CD14-positive monocyte (primary cell): ENCODE measurements around the gene TNFRSF19. TPM values are rescaled to one million over a fixed set of nuclear protein-coding genes. Genes with fewer than 3 reads are reported as not detected.

Experiments
- DNase-seq, 3 donors: peaks; one replicate each; pipeline ENCODE4 v3.0.0-alpha.2; 2011 to 2022
- H2AFZ ChIP-seq: 2 replicates; pipeline ENCODE4 v1.6.0; 2012; ENCODE audit warnings: mild to moderate bottlenecking, low read depth, low read length, inconsistent platforms; ENCODE audit not compliant: insufficient read depth, poor library complexity, severe bottlenecking
- H3K27ac ChIP-seq, 2 donors: 1 replicate in 1 of 2; 2 replicates in 1 of 2; pipeline ENCODE4 v1.5.1; 2012 to 2013; ENCODE audit warnings: low read length in 2 of 2, control low read depth in 1 of 2, inconsistent platforms in 1 of 2, low read depth in 1 of 2, mild to moderate bottlenecking in 1 of 2
- H3K27me3 ChIP-seq, 2 donors: one replicate each; pipeline versions ENCODE4 v1.6.0 to v1.6.1; 2011 to 2013; ENCODE audit warnings: low read length in 2 of 2; ENCODE audit not compliant: control insufficient read depth in 2 of 2, insufficient read depth in 2 of 2
- H3K36me3 ChIP-seq, 2 donors: replicated peaks in 1 of 2; 1 replicate in 1 of 2; 2 replicates in 1 of 2; pipeline versions ENCODE4 v1.5.1 to v1.6.1; 2012 to 2013; ENCODE audit warnings: low read length in 2 of 2, control low read depth in 1 of 2, inconsistent platforms in 1 of 2, mild to moderate bottlenecking in 1 of 2; ENCODE audit not compliant: insufficient read depth in 2 of 2, control insufficient read depth in 1 of 2
- H3K4me1 ChIP-seq, 2 donors: 1 replicate in 1 of 2; 2 replicates in 1 of 2; pipeline versions ENCODE4 v1.5.1 to v1.6.1; 2012 to 2013; ENCODE audit warnings: low read length in 2 of 2, control low read depth in 1 of 2, inconsistent platforms in 1 of 2, mild to moderate bottlenecking in 1 of 2, moderate library complexity in 1 of 2; ENCODE audit not compliant: insufficient read depth in 2 of 2, control insufficient read depth in 1 of 2
- H3K4me2 ChIP-seq: replicated peaks from 2 replicates; pipeline ENCODE3; 2012; ENCODE audit warnings: low read length, moderate library complexity, mild to moderate bottlenecking; ENCODE audit not compliant: poor library complexity, severe bottlenecking; ENCODE audit errors: extremely low read depth
- H3K4me3 ChIP-seq, 3 experiments: fragments of 200-600 bp in 1 of 3; sonication (generic) in 1 of 3; replicated peaks in 1 of 3; 1 replicate in 2 of 3; 2 replicates in 1 of 3; pipeline ENCODE4 v1.5.1; 2011 to 2013; ENCODE audit warnings: low read length in 3 of 3, mild to moderate bottlenecking in 3 of 3, control low read depth in 2 of 3, low read depth in 2 of 3, inconsistent platforms in 1 of 3, moderate library complexity in 1 of 3
- H3K79me2 ChIP-seq: 2 replicates; pipeline ENCODE4 v1.6.0; 2012; ENCODE audit warnings: mild to moderate bottlenecking, control low read depth, inconsistent platforms, low read length, moderate library complexity; ENCODE audit not compliant: insufficient read depth
- H3K9ac ChIP-seq: 2 replicates; pipeline ENCODE4 v1.6.0; 2017; ENCODE audit warnings: low read length, mild to moderate bottlenecking; ENCODE audit not compliant: insufficient read depth, poor library complexity, severe bottlenecking
- H3K9me3 ChIP-seq, 2 donors: replicated peaks in 1 of 2; 1 replicate in 1 of 2; 2 replicates in 1 of 2; pipeline versions ENCODE4 v1.5.1 to v1.6.1; 2012 to 2013; ENCODE audit warnings: low read length in 2 of 2, control low read depth in 1 of 2; ENCODE audit not compliant: control insufficient read depth in 1 of 2, insufficient read depth in 1 of 2
- H4K20me1 ChIP-seq: 2 replicates; pipeline ENCODE4 v1.6.0; 2012; ENCODE audit warnings: mild to moderate bottlenecking, low read length, control low read depth, moderate library complexity; ENCODE audit not compliant: insufficient read depth
- H3K27ac Mint-ChIP-seq, 7 donors: one replicate each; pipeline ENCODE4 v1.8.0; 2020; ENCODE audit warnings: mild to moderate bottlenecking in 7 of 7, mixed read lengths in 7 of 7, moderate library complexity in 6 of 7, inconsistent platforms in 2 of 7
- H3K27me3 Mint-ChIP-seq, 3 donors: one replicate each; pipeline ENCODE4 v1.8.0; 2021 to 2022; ENCODE audit warnings: low read depth in 3 of 3, mild to moderate bottlenecking in 3 of 3, mixed read lengths in 3 of 3, moderate library complexity in 3 of 3, inconsistent platforms in 1 of 3
- H3K36me3 Mint-ChIP-seq, 2 donors: one replicate each; pipeline ENCODE4 v1.8.0; 2020; ENCODE audit warnings: mixed read lengths in 2 of 2, inconsistent platforms in 1 of 2, mild to moderate bottlenecking in 1 of 2
- H3K4me1 Mint-ChIP-seq: one replicate; pipeline ENCODE4 v1.8.0; 2020; ENCODE audit warnings: mild to moderate bottlenecking, mixed read lengths
- H3K4me3 Mint-ChIP-seq, 2 donors: one replicate each; pipeline ENCODE4 v1.8.0; 2020; ENCODE audit warnings: mild to moderate bottlenecking in 2 of 2, mixed read lengths in 2 of 2, moderate library complexity in 1 of 2
- H3K9me3 Mint-ChIP-seq, 7 donors: one replicate each; pipeline ENCODE4 v1.8.0; 2020 to 2022; ENCODE audit warnings: mixed read lengths in 7 of 7, mild to moderate bottlenecking in 6 of 7, moderate library complexity in 6 of 7, inconsistent platforms in 2 of 7
- CTCF ChIP-seq: fragments of 200-600 bp; IDR thresholded peaks from one replicate; pipeline ENCODE4 v1.8.0; 2022; ENCODE audit warnings: antibody characterized with exemption, mild to moderate bottlenecking
- WGBS: methylation state at CpG from one replicate; pipeline ENCODE4 v1.1.5; 2013; ENCODE audit warnings: missing lambda C conversion rate; ENCODE audit not compliant: insufficient coverage; 5-methylcytosine and 5-hydroxymethylcytosine counted together
- intact Hi-C, 2 donors: fragments of 100-400 bp; cut with micrococcal nuclease; formaldehyde crosslinking; loops; one replicate each; pipeline versions ENCODE4 v1.15.0 to v1.15.1; 2023
- polyA plus RNA-seq, 3 donors: library from polyadenylated mRNA; depleted of rRNA in 1 of 3; unstranded in 2 of 3; stranded (reverse) in 1 of 3; fragments of 300-500 nt in 2 of 3; fragments of >200 nt in 1 of 3; fragmentation: Illumina TruSeq in 2 of 3; gene quantifications; 1 replicate in 2 of 3; 2 replicates in 1 of 3; pipeline ENCODE4 v1.2.3, GENCODE V29; 2012 to 2021

Gene TNFRSF19
- polyA plus RNA-seq, 3 donors: 0.11 TPM; not detected in 2

DNA sequence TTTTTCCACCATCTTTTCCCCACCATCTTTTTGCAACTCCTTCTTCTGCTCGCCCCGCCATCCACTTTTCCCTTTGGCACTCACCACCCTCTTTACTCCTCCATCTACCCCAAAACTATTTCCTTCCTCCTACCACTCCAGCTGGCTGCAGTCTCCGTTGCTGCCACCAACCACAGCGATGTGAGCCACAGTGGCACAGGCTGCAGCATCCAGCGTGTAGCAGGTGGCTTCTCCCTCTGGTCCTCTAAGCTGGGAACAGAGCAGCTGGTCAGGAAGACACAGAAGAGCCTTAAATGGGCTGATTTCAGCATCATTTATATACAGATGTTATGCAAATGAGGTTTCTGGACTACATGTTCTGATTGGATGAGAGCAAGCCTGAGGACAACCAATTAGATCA lies 144.5 kb downstream of the TNFRSF19 start:
- Histone ChIP-seq H3K27me3 (no peaks in the 10 kb centered on the region), H2AFZ (no peak overlapping the region), H3K9ac (no peak overlapping the region), H3K4me1 (no peaks in the 10 kb centered on the region), H3K79me2 (no peaks in the 10 kb centered on the region), H3K27ac (no peak overlapping the region), H3K4me2 (no peak overlapping the region), H3K36me3 (no peaks in the 10 kb centered on the region), H4K20me1 (no peaks in the 10 kb centered on the region), H3K9me3 (peaks cover 0 to 8% of the 10 kb centered on the region in 2 donors), H3K4me3 (no peak overlapping the region)
- Mint-ChIP-seq H3K27ac (peak overlapping the region in 1 of 7 donors; percentile 0), H3K9me3 (peaks cover 3 to 29% (median 10%) of the 10 kb centered on the region in 7 donors), H3K36me3 (no peaks in the 10 kb centered on the region), H3K4me1 (peaks cover 2% of the 10 kb centered on the region), H3K4me3 (no peak overlapping the region), H3K27me3 (peaks cover 0 to 2% (median 2%) of the 10 kb centered on the region in 3 donors)
- intact Hi-C loops: no loop called here
- no peak for DNase-seq
- TF ChIP-seq CTCF: no peak
- 34% methylated on average over 5 of the region's 5 CpGs for WGBS

- H3K27me3 ChIP-seq: no peaks in the 10 kb centered on the region
- H3K9me3 Mint-ChIP-seq: peaks cover 3 to 29% (median 10%) of the 10 kb centered on the region in 7 donors
- no peak overlapping the region for H3K4me3 Mint-ChIP-seq
- no peak overlapping the region for H3K27ac Mint-ChIP-seq
- no peak overlapping the region for H3K9ac ChIP-seq
- no peaks in the 10 kb centered on the region for H3K36me3 ChIP-seq
- H2AFZ ChIP-seq: no peak overlapping the region
- H3K4me3 ChIP-seq: no peak overlapping the region
- no peaks in the 10 kb centered on the region for H3K4me1 ChIP-seq
- H3K27me3 Mint-ChIP-seq: peaks cover 0 to 2% (median 2%) of the 10 kb centered on the region in 3 donors
- no peak overlapping the region for H3K4me2 ChIP-seq
- no peaks in the 10 kb centered on the region for H3K79me2 ChIP-seq
- H3K27ac ChIP-seq: no peak overlapping the region
- peaks cover 0 to 8% of the 10 kb centered on the region in 2 donors for H3K9me3 ChIP-seq
- peaks cover 2% of the 10 kb centered on the region for H3K4me1 Mint-ChIP-seq
- WGBS: 81% methylated on average over 7 of the region's 19 CpGs
- no peaks in the 10 kb centered on the region for H4K20me1 ChIP-seq
- DNase-seq: no peak
- TF ChIP-seq CTCF: no peak
- no peaks in the 10 kb centered on the region for H3K36me3 Mint-ChIP-seq
- intact Hi-C loops: no loop called here
Observed at GRCh38 chr13:23715092-23715761, 145.0 kb downstream of the TNFRSF19 start.
